ENCODE data around the gene SLC2A10.
A peak's percentile ranks its signal among the peaks of the same experiment; 100 is the strongest.
"Not testable (repeated sequence)": the region's sequence is repeated elsewhere in the genome, so short reads cannot be mapped to it uniquely, and the experiment has no call there.

The SLC2A10 gene

DNA sequence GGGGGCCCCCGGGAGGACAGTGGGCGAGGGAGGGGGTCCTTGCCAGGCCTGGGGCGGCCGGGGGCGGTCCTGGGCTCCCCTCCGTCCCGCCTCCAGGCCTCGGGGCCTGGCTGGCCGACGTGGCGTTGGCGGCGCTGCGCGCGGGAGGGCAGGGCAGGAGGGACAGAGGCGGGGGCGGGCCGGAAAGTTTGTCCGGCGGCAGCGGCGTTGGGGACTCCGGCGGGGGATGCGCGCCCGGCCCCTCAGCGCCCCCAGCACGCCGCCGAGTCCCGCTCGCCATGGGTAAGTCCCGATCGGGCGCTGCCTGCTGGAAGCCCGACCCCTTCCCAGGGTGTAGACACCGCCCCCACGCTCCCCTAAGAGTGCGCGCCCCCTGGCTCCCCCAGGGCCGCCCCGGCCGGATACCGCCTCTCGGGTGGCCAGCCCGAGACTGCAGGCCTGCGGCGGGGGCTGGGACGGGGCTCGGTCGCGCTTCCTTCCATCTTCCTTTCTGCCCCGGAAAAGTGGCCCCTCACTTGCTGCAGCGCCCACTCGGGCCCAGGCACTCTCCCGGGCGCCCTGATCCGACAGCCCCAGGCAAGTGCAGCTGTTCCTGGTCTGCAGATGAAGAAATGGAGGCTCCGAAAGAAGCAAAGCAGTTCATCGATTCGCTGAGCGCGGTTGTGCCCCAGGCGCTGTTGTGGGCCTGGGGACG, at the start of gene SLC2A10:
TSS of gene SLC2A10 (plus strand) at position 191 of the 694 bp plus-strand sequence. CDS start at position 279, 88 bp downstream.
- DNase-seq, result no peak

DNA sequence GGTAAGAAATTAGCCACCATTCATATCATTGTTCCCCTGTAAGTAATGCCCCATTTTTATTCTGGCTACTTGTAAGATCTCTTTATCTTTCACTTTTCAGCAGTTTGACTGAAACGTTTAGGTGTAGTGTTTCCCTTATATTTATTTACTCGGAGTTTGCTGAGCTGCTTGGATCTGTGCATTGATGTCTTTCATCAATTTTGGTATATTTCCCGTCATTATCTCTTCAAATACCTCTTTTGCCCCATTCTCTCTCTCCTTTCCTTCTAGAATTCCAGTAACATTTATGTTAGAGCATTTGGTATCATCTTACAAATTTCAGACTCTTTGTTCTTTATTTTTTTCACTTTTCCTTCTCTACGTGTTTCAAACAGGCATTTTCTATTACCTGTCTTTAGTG, 49.0 kb upstream of the SLC2A10 start:
- DNase-seq, result no peak

DNA sequence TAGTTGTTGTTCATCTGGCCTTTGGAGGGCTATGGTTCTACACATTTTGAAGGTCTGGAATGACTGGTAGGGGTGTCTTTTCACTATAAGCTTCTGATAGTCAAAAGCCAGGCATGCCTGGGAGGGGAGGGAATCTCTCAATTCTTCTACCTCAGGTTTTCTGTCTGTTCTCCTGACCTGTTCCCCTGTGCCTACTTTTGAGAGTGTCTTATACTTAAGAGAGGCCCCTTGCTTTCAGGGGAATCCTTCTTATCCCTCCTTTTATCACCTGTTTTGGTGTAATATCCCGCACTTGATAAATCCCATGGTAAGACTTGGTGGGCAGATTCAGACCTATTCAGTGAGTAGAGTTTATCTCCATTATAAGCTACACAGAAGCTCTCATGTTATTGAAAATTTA, 47.8 kb upstream of the SLC2A10 start:
- no peak for DNase-seq

DNA sequence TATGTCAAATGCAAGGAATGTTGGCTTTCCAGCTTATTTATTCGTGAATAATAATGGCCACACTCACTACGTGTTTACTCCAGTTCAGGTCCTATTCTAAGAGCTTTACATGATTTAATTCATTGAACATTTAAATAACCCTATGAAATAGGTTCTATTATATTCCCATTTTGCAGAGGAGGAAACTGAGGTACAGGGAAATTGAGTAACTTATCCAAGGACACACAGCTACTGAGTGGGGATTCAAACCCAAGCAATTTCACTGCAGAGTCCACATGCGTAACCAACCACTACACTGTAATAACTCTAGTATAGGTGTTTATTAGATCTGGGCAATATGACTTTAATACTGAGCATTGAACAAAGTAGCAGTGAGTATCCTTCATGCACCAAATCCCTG, 45.9 kb upstream of the SLC2A10 start:
- DNase-seq, result no peak

DNA sequence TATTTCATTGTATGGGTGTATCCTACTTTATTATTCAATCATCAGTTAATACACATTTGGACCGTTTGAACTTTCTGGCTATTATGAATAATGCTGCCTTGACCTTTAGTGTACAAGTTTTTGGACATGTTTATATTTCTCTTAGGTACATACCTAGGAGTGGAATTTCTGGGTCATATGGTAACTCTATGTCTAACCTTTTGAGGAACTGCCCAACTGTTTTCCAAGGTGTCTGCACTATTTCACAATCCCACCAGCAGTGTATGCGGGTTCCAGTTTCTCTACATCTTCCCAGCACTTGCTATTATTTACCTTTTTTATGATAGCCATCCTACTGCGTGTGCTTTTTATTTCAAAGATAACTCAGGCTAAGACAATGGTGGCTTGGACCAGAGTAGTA, 43.8 kb upstream of the SLC2A10 start:
- no peak for DNase-seq

DNA sequence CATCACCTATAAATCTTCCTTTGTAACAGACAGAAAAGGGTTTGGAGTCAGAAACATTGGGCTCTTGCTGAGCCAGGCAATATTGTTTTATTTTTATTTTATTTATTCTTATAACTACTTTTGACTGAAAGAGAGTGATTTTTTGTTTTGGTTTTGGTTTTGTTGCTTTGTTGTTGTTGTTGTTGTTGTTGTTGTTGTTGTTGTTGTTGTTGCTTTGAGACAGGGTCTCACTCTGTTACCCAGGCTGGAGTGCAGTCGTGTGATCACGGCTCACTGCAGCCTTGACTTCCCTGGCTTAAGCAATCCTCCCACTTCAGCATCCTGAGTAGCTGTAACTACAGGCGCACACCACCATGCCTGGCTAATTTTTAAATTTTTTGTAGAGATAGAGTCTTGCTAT, 43.1 kb upstream of the SLC2A10 start:
- DNase-seq, result no peak

DNA sequence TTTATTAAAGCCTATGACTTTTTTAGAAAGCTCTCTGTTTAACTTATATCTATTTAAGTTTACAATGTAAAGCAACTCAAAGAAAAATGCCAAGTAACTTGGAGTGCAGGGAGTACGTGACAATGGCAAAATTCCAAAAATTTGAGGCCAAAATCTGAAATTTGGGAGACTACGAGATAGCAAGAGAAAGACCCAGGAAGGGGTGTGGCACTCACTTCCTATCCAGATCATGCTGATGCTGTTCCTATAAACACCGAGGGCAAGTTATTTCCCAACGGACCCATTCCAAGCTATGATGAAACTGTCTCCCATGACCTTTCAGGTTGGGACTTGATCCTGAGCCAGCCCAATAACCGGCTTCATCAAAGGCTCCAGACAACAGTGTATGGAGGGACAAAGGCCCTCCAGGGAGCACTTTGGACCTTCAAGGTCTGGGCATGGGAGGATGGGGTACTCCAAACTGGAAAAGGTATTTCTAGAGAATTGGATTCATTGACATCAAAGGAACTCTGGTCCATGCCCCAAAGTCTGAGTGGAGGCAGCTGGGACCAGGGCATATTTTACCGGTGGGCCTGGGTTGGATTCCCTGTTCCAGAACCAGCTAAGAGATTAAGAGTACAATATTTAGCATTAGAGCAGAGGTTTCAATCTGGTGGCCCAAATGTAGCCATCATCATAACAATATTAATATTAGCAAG, 42.5 kb upstream of the SLC2A10 start:
- no peak for DNase-seq

DNA sequence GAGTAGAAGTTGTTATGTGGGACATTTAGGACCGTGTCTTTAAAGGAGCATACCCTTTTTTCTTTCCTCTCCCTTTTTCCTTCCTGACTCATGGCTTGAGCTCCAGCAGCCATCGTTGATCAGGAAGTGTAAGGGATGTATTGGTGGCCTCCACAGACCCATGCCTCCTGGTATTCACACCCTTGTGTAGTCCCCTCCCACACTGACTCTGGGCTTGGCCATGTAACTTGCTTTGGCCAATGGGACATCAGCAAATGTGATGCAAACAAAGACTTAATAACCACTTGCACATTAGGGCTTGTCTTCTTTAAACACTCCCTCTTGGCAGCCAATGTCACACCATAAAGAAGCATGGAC, 39.2 kb upstream of the SLC2A10 start:
- DNase-seq, result no peak

DNA sequence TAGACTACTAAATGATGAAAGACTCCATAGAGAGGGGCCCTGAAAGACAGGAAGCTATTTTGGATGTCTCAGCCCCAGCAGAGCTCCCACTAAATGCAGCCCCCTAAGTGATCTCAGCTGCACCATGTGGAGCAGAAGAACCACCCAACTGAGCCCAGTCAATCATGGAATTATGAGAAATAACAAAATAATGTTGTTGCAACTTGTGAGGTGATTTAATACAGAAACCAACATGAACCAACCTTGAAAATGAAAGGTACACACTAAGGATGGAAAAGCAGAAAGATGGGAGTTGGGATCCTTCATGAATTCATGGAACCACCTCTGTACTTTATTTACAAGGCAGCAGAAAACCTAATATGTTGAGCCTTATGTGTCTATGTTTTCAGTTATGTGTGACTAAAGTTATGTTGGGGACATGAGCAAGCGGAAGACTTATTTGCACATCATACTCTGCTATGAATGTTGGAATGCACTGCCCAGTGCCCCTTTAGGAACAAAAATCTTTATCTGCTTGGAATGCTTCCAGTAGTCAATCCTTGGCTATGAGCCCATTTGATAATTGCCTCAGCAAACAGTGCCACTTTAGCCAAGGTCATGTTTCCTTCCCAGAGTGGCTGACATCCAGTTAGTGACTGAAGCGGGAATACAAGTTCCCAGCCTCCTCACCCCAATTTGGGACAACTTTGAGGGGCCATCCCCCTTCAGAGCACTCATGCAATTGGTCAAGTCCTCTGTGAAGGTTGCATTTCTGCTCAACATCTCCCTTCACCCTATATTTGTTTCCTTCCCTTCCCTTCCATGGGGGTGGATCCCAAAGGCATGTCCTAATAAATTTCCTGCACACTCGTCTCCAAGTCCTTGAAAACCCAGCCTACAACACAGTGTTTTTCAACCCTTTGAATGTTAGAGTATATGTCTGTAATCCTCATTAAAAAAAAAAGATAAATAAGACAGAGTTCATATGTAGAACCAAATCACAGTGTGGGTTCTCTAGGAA, 38.6 kb upstream of the SLC2A10 start:
- no peak for DNase-seq

DNA sequence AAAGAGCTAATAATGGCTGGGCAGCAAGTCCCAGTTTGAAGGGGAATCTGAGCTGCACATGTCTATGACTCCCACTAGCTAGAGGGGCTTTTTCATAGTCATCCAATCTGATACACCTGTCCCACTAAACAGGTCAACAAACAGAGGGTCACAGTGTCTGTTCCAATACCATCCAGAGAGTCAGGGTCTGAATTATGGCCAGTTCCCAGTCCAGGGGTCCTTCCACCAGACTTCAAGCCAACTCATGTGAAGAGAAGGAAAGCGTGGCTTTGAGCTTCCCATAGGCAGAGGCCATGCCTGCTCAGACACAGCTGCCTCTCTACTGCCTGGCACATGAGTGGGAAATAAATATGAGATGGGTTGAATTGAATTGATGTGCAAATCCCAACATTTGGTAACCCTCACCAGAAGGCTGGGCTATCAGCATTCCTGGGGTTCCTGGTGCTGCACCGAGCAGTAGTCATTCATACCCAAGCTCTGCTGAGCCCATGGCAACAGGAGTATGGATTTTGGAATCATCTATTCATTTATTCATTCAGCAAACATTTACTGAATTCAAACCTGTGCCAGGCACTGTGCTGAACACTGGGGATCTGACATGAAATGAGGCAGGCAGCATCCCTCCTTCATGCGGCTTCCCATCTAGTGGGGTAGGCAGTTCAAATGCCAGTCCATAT, 37.4 kb upstream of the SLC2A10 start:
- no peak for DNase-seq

DNA sequence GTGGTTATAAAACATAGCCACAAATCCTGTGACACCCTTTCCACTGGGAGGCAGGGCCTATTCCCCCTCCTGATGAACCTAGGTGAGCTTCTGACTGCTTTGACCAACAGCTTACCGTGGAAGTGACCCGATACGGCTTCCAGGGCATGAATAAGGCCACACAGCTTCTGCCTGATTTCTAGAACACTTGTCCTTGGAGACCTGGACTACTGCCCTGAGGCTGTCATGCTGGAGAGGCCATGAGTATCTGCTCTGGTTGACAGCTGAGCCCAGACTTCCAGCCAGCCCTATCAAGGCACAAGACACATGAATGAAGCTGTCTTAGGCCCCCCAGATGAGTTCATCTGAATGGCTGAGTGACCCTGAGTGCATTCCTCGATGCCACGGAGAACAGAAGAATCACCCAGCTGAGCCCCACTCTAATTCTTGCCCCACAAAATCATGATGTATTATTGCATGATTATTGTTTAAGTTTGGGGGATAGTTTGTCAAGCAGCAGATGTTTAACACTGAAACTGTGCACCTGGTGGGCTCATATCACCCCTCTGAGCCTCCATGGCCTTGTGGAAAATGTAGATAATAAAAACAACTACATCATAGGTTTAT, 36.8 kb upstream of the SLC2A10 start:
- DNase-seq, result no peak

DNA sequence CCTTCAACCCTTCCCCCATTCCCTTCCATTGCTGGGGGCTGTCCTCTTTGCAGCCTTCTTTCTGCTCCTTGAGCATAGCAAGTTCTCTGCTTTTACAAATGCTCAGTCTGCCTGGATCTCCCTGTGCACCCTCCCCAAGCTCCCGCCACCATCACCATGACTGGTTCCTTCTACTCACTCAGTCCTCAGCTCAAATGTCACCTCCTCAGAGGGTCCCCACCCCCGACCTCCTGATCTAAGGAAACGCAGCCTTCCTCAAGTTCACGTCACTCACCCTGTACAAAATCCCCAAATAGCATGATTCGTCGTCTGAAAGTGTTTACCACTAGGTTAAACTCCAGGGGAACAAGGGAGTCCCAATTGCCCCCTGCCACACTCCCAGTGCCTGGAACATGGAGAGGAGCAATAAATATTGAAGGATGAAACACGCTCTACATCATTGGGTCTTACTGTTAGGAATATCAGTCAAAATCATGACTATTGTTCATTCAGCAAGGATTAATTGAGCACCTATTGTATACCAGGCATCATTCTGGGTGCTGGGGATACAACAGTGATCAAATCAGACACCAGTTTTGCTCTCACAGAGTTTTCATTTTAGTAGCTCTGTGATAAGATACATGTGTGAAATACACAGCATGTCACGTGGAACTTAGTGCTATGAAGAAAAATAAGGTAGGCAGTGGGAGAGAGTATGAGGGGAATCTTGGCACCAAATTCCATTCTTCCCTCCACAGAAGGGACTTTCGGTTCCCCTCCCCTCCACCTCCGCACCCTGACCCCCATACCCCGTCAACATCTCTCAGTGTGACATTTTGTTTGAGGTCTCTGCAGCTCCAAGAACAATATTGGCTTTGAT, 35.8 kb upstream of the SLC2A10 start:
- DNase-seq, result no peak

DNA sequence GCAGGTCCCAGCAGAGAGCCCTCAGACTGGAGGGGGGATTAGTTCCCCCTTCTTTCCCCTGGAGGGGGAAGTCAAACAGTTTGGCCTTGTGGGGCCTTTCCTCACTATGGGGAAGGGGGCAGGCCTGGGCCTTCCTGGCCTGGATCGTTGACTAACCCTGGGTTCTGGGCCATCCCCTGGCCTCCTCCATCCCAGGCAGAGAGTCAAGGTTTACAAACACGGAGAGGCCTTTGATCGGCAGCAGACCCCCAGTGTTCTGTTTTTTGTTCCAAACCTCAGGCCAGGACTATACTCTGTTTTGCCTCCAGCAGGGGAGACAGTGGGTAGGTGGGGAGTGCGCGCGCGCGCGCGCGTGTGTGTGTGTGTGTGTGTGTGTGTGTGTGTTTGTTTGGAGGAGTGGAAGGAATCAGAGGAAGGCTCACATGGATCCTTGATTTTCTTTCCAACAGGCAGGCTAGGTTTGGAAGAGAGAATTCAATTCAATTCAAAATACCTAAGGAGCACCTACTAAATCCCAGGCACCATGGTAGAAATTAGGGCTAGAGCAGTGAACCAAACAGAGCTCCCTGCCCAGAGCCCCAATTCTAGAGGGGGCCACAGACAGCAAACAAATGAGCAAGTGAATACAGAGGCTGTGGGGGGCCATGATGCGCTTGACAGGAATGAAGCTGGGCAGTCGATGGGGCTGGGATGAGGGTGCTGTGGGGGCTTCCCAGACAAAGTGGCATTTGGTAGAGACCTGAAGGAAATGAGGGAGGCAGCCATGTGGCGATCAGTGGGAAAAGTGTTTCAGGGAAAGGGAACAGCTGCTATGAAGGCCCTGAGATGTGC, 35.0 kb upstream of the SLC2A10 start:
- no peak for DNase-seq

DNA sequence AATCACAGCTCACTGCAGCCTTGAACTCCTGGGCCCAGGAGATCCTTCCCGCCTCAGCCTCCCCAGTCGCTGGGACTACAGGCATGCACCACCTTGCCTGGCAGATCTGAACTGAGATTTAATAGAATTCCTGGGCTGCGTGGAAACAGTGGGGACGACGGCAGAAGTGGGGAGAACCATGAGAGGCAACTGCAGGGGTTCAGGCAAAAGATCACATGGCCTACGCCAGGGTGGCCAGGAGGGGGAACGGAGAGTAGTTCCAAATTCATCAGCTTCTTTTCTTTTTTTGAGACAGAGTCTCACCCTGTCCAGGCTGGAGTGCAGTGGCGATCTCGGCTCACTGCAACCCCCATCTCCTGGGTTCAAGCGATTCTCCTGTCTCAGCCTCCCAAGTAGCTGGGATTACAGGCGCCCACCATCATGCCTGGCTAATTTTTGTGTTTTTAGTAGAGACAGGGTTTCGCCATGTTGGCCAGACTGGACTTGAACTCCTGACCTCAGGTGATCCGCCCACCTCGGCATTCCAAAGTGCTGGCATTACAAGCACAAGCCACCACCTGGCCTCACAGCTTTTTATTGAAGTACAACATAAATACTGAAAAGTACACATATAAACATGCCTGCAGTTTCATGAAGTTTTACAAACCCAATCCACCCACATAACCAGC, 32.7 kb upstream of the SLC2A10 start:
- not testable (repeated sequence) for DNase-seq

DNA sequence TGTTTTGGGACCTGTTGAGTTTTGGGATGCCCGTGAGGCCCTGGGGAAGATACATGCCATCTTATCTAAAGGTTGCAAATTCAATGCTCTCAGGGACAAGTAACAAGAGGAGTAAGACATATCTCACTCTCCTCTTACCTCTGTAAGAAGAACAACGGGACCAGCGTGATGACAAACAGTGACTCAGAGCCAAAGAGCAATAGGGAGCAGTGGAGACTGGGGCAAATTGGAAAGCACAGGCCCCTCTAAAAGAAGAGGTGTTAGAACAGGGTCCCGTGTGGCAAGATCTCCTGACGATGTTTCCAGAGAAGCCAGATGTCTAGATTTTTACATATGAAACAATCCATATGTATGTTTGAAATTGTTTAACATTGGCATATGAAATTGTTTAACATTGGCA, 31.8 kb upstream of the SLC2A10 start:
- no peak for DNase-seq

DNA sequence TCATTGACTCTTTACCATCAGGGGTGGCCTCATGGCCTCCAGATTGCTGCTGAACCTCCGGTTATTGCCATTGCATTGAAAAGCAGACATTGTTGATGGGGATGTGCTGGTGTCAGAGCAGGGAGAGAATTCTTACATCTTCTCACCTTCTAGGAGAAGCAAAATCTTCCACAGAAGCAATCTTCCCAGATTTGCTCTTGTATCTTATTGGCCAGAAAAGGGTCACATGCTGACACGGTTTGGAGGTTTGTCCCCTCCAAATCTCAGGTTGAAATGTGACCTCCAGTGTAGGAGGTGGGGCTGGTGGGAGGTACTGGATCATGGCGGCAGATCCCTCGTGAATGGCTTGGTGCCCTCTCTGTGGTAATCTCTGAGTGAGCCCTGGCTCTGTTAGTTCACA, 30.9 kb upstream of the SLC2A10 start:
- DNase-seq, result no peak

DNA sequence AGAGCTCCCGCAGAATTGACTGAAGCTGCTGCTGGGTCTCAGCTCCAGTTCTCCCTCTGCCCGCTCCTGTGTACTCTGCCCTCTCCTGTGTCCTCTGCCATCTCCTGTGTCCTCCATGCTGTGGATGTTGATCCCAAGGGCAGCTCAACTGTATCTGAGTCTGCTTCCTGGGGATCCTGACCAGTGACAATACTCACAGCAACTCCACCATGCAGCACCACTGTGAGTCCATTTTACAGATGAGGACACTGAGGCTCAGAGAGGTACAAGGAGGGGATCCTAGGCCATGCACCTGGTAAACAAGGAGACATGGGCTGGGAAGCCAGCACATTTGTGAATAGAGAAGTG, 28.8 kb upstream of the SLC2A10 start:
- DNase-seq, result no peak

DNA sequence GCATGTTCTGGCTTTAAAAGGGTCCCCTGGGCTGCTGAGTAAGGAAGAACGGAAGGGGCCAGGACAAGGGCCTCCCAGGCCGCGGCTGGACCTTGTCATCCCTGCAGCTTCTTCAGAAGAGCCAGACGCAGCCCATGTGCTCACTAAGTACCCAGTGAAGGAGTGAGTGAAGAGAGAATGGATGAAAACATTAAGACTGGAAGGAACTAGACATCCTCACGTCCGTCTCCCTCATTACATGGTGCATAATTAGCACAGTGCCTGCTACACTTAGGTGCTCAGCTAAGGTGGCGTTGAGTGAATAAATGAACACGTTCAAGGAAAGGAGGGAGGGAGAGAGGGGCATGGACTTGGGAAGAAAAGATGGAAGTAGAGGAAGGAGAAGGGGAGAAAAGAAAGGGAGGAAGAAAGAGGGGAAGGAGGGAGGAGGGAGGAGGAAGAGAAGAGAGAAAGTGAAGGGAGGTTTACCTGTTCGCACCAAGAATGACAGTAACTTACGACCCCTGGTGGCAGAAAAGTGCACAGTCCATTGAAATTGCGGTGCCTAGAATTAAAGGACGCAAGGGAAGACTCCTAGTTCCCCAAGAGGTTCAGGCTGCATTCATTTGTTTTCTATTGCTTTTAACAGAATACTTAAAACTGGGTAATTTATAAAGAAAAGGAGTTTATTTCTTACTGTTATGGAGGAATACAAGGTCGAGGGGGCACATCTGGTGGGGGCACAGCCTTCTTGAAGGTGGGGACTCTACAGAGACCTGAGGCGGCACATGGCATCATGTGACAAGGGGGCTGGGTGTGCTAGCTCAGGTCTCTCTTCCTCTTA, 28.2 kb upstream of the SLC2A10 start:
- peak; percentile 51 to 59 for DNase-seq
